ENCODE measurements around the gene KCNH1.

DNA sequence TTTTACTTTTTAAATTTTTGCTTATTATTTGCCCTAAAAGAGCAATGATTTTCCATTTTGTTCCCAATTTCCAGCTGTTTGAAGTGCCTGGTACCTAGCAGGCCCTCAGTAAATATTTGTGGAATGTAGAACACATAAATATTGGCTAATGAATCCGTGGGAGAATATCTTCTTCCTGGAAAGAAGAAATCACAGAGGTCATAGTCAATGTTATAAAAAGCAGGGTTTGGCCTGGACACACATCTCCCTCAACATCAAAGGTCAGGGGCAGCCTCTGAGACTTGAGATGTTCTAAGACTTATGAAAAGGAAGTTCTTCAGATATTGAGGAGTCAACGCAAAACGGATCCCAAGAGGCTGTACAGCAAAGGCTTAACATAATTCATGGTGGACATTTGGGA, 447.1 kb downstream of the KCNH1 start:
- TF ChIP-seq CTCF (IDR thresholded peaks at IDR 0.05) (no peak), POLR2A (IDR thresholded peaks at IDR 0.05) (no peak)

Data from testis (tissue), 2 donors.